ENCODE results near the gene DBF4B.

DNA sequence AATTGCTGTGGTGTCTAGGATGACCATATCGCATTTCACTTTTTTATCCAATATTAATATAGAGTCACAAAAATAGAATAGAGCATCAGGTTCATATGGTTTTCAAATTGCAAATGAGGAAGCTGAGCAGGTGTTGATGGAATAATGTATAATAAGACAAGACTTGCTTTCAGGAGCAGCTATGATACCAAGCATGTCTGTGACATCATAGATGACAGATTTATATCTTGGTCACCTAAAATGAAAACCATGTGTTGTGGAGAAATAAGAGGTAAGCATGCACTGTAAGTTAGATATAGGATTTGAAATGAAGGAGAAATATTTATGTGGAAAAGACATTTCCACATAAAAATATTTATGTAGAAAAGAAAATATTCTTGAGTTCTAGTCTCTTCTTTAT is 43.6 kb upstream of the DBF4B start:
- no peak for TF ChIP-seq POLR2AphosphoS2 (IDR thresholded peaks at IDR 0.05; ENCODE audit: low read depth, low read length)
- no peak for TF ChIP-seq TAF1 (IDR thresholded peaks at IDR 0.05; ENCODE audit: borderline replicate concordance, low read depth, low read length)
- no peak for TF ChIP-seq SMC3 (IDR thresholded peaks at IDR 0.05; ENCODE audit: borderline replicate concordance, low read length)
- no peak for TF ChIP-seq JUNB (IDR thresholded peaks at IDR 0.05)
- TF ChIP-seq, protein P1, sequence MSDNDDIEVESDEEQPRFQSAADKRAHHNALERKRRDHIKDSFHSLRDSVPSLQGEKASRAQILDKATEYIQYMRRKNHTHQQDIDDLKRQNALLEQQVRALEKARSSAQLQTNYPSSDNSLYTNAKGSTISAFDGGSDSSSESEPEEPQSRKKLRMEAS (IDR thresholded peaks at IDR 0.05; ENCODE audit: low read depth, low read length), result no peak
- TF ChIP-seq, protein P2, sequence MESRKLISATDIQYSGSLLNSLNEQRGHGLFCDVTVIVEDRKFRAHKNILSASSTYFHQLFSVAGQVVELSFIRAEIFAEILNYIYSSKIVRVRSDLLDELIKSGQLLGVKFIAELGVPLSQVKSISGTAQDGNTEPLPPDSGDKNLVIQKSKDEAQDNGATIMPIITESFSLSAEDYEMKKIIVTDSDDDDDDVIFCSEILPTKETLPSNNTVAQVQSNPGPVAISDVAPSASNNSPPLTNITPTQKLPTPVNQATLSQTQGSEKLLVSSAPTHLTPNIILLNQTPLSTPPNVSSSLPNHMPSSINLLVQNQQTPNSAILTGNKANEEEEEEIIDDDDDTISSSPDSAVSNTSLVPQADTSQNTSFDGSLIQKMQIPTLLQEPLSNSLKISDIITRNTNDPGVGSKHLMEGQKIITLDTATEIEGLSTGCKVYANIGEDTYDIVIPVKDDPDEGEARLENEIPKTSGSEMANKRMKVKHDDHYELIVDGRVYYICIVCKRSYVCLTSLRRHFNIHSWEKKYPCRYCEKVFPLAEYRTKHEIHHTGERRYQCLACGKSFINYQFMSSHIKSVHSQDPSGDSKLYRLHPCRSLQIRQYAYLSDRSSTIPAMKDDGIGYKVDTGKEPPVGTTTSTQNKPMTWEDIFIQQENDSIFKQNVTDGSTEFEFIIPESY (IDR thresholded peaks at IDR 0.05), result no peak
- TF ChIP-seq, protein P3, sequence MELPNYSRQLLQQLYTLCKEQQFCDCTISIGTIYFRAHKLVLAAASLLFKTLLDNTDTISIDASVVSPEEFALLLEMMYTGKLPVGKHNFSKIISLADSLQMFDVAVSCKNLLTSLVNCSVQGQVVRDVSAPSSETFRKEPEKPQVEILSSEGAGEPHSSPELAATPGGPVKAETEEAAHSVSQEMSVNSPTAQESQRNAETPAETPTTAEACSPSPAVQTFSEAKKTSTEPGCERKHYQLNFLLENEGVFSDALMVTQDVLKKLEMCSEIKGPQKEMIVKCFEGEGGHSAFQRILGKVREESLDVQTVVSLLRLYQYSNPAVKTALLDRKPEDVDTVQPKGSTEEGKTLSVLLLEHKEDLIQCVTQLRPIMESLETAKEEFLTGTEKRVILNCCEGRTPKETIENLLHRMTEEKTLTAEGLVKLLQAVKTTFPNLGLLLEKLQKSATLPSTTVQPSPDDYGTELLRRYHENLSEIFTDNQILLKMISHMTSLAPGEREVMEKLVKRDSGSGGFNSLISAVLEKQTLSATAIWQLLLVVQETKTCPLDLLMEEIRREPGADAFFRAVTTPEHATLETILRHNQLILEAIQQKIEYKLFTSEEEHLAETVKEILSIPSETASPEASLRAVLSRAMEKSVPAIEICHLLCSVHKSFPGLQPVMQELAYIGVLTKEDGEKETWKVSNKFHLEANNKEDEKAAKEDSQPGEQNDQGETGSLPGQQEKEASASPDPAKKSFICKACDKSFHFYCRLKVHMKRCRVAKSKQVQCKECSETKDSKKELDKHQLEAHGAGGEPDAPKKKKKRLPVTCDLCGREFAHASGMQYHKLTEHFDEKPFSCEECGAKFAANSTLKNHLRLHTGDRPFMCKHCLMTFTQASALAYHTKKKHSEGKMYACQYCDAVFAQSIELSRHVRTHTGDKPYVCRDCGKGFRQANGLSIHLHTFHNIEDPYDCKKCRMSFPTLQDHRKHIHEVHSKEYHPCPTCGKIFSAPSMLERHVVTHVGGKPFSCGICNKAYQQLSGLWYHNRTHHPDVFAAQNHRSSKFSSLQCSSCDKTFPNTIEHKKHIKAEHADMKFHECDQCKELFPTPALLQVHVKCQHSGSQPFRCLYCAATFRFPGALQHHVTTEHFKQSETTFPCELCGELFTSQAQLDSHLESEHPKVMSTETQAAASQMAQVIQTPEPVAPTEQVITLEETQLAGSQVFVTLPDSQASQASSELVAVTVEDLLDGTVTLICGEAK (IDR thresholded peaks at IDR 0.05; ENCODE audit: borderline replicate concordance), result no peak
- TF ChIP-seq MXI1 (IDR thresholded peaks at IDR 0.05; ENCODE audit: low read depth, low read length), result no peak
- no peak for TF ChIP-seq JUND (IDR thresholded peaks at IDR 0.05; ENCODE audit: low read depth, low read length)
- TF ChIP-seq SIX5 (IDR thresholded peaks at IDR 0.05; ENCODE audit: low read depth, low read length, severe bottlenecking), result no peak
- no peak for TF ChIP-seq POLR2A (IDR thresholded peaks at IDR 0.05; ENCODE audit: low read depth, low read length)
- TF ChIP-seq RAD21 (IDR thresholded peaks at IDR 0.05; ENCODE audit: insufficient read depth, low read depth, low read length), result no peak
- TF ChIP-seq EP300 (IDR thresholded peaks at IDR 0.05; ENCODE audit: borderline replicate concordance in 1 of 2, control insufficient read depth in 1 of 2, low read depth in 2 of 2, low read length in 2 of 2), result no peak

All from GM12878 (cell line).